Measurements from ENCODE around the gene ZNF654. TPM values are rescaled to one million over a fixed set of nuclear protein-coding genes. Genes with fewer than 3 reads are reported as not detected.

ZNF654 gene
- total and polyA plus RNA-seq, 2 experiments from 2014 or later: 6.2 to 7.5 TPM

DNA sequence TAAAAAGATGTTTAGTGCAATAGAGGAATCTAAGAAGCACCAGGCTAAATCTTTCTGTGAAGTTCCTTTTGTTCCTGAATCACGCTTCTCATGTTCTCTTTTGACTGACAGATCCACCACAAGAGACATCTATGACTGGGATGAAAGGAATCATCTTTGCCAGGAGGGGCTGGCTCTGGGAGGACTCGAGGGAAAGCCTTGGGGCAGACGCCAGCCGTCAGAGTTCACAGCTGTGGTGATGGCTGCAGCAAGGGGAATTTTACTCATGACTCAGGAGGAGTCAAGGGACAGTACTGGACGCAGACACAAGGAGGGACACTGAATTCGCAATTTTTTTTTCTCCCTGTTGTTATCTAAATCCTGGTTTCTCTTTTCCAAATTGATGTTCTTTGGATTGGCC is 129.4 kb downstream of the ZNF654 start (continued):
- TF ChIP-seq, protein P1, sequence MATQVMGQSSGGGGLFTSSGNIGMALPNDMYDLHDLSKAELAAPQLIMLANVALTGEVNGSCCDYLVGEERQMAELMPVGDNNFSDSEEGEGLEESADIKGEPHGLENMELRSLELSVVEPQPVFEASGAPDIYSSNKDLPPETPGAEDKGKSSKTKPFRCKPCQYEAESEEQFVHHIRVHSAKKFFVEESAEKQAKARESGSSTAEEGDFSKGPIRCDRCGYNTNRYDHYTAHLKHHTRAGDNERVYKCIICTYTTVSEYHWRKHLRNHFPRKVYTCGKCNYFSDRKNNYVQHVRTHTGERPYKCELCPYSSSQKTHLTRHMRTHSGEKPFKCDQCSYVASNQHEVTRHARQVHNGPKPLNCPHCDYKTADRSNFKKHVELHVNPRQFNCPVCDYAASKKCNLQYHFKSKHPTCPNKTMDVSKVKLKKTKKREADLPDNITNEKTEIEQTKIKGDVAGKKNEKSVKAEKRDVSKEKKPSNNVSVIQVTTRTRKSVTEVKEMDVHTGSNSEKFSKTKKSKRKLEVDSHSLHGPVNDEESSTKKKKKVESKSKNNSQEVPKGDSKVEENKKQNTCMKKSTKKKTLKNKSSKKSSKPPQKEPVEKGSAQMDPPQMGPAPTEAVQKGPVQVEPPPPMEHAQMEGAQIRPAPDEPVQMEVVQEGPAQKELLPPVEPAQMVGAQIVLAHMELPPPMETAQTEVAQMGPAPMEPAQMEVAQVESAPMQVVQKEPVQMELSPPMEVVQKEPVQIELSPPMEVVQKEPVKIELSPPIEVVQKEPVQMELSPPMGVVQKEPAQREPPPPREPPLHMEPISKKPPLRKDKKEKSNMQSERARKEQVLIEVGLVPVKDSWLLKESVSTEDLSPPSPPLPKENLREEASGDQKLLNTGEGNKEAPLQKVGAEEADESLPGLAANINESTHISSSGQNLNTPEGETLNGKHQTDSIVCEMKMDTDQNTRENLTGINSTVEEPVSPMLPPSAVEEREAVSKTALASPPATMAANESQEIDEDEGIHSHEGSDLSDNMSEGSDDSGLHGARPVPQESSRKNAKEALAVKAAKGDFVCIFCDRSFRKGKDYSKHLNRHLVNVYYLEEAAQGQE (IDR thresholded peaks at IDR 0.05; ENCODE audit: unreplicated experiment): no peak
- TF ChIP-seq ZNF331 (CRISPR knock-in tag; IDR thresholded peaks at IDR 0.05; ENCODE audit: low read depth): no peak

DNA sequence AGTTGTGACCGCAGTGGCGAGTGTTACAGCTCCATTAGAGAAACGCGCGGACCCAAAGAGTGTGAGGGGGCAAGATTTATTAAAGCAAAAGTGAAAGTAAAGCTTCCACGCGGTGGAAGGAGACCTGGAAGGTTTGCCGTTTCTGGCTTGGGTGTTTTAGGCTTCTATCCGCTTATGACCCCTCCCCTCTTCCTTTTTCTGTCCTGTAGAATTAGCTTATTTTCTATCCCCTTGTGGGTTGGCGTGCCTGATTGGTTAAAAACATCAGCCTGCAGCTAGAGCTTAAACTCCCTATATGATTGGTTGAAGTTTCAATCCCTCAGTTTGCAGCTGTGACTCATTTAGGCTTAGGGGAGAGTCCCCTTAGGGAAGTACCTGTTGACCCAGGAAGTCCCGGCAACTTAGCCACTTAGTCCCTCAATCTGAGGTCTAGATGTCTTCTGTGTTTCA is 130.3 kb downstream of the ZNF654 start:
- Histone ChIP-seq H3K9me2 (ENCODE audit: insufficient read depth) (peaks cover 12% of the 10 kb centered on the region), H3K36me3 (ENCODE audit: insufficient read depth) (no peaks in the 10 kb centered on the region), H3K27me3 (ENCODE audit: insufficient read depth) (no peaks in the 10 kb centered on the region), H3K4me1 (ENCODE audit: insufficient read depth) (no peaks in the 10 kb centered on the region), H2AFZ (no peak overlapping the region), H4K20me1 (replicated peaks; ENCODE audit: insufficient read depth) (no peaks in the 10 kb centered on the region), H3K27ac (ENCODE audit: low read depth) (no peak overlapping the region), H3F3A (replicated peaks; ENCODE audit: low read depth) (no peaks in the 10 kb centered on the region), H3K4me2 (no peak overlapping the region), H3K79me2 (replicated peaks; ENCODE audit: insufficient read depth) (no peaks in the 10 kb centered on the region), H3K4me3 (no peak overlapping the region)
- H3K9me3 Mint-ChIP-seq: peaks cover 45% of the 10 kb centered on the region
- no peak for ATAC-seq
- peaks cover 36% of the 10 kb centered on the region; the same call in 2 of the 3 replicates for H3K36me3 Mint-ChIP-seq (ENCODE audit: low read depth)
- peaks cover 6% of the 10 kb centered on the region; the same call in 2 of the 3 replicates for H3K4me1 Mint-ChIP-seq
- H3K4me3 Mint-ChIP-seq: no peak overlapping the region
- H3K27me3 Mint-ChIP-seq (ENCODE audit: insufficient read depth, low read depth, poor library complexity): no peaks in the 10 kb centered on the region
- DNase-seq (ENCODE audit: low spot score): no peak
- no peak overlapping the region for H3K27ac Mint-ChIP-seq
- TF ChIP-seq EZH2 (IDR thresholded peaks at IDR 0.05; ENCODE audit: low read depth, unreplicated experiment): no peak
- no peak for TF ChIP-seq ZNF114 (CRISPR knock-in tag; IDR thresholded peaks at IDR 0.05)
- no peak for TF ChIP-seq NANOG (IDR thresholded peaks at IDR 0.05; ENCODE audit: borderline replicate concordance)
- no peak for TF ChIP-seq STAT1 (IDR thresholded peaks at IDR 0.05; ENCODE audit: unreplicated experiment)
- TF ChIP-seq, protein P1 (IDR thresholded peaks at IDR 0.05; ENCODE audit: unreplicated experiment): no peak
- no peak for TF ChIP-seq CREB1 (CRISPR knock-in tag; IDR thresholded peaks at IDR 0.05; ENCODE audit: low read depth)
- TF ChIP-seq, protein P2, sequence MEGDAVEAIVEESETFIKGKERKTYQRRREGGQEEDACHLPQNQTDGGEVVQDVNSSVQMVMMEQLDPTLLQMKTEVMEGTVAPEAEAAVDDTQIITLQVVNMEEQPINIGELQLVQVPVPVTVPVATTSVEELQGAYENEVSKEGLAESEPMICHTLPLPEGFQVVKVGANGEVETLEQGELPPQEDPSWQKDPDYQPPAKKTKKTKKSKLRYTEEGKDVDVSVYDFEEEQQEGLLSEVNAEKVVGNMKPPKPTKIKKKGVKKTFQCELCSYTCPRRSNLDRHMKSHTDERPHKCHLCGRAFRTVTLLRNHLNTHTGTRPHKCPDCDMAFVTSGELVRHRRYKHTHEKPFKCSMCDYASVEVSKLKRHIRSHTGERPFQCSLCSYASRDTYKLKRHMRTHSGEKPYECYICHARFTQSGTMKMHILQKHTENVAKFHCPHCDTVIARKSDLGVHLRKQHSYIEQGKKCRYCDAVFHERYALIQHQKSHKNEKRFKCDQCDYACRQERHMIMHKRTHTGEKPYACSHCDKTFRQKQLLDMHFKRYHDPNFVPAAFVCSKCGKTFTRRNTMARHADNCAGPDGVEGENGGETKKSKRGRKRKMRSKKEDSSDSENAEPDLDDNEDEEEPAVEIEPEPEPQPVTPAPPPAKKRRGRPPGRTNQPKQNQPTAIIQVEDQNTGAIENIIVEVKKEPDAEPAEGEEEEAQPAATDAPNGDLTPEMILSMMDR (conservative IDR thresholded peaks at IDR 0.05; ENCODE audit: low read depth in 2 of 2): no peak
- TF ChIP-seq JUNB (IDR thresholded peaks at IDR 0.05; ENCODE audit: unreplicated experiment): no peak
- no peak for TF ChIP-seq ZNF331 (CRISPR knock-in tag; IDR thresholded peaks at IDR 0.05; ENCODE audit: low read depth)
- TF ChIP-seq, protein P3, sequence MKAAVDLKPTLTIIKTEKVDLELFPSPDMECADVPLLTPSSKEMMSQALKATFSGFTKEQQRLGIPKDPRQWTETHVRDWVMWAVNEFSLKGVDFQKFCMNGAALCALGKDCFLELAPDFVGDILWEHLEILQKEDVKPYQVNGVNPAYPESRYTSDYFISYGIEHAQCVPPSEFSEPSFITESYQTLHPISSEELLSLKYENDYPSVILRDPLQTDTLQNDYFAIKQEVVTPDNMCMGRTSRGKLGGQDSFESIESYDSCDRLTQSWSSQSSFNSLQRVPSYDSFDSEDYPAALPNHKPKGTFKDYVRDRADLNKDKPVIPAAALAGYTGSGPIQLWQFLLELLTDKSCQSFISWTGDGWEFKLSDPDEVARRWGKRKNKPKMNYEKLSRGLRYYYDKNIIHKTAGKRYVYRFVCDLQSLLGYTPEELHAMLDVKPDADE (IDR thresholded peaks at IDR 0.05): no peak
- no peak for TF ChIP-seq EZH2phosphoT487 (IDR thresholded peaks at IDR 0.05; ENCODE audit: unreplicated experiment)
